ENCODE data around the gene CD2. TPM values are rescaled to one million over a fixed set of nuclear protein-coding genes. Genes with fewer than 3 reads are reported as not detected.

The CD2 gene
- total and polyA plus RNA-seq, 2 of the 8 experiments (the other 6 are each of a cell fraction or from before 2014, with no cell fraction given): not detected

DNA sequence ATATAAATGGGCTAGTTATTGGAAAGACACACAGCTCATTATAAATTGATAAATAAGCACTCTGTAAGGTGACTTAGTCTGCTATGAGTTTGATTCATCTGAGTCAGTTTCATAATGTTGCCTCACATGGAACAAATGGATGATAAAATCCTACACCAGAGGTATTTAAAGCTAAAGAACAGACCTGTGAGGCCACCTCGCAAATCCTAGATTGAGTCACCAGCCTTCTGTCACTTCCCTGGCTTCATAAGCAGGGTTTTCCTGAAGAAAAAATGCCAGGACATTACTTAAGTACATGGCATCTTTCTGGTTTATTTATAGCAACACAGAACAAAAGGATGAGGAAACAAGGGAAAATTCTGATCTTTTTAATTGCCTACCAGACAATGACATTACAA lies 18.4 kb downstream of the CD2 start (continued):
- TF ChIP-seq, protein P1, sequence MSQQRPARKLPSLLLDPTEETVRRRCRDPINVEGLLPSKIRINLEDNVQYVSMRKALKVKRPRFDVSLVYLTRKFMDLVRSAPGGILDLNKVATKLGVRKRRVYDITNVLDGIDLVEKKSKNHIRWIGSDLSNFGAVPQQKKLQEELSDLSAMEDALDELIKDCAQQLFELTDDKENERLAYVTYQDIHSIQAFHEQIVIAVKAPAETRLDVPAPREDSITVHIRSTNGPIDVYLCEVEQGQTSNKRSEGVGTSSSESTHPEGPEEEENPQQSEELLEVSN (IDR thresholded peaks at IDR 0.05): no peak
- TF ChIP-seq RAD21 (IDR thresholded peaks at IDR 0.05 in 1 of 2, conservative IDR thresholded peaks at IDR 0.05 in 1 of 2; ENCODE audit: low read depth in 2 of 2, low read length in 2 of 2) (no peak), TAF7 (optimal IDR thresholded peaks at IDR 0.05; ENCODE audit: borderline replicate concordance, low read depth, low read length) (no peak), TBP (IDR thresholded peaks at IDR 0.05; ENCODE audit: low read depth, low read length) (no peak), RNF2 (IDR thresholded peaks at IDR 0.05; ENCODE audit: borderline replicate concordance, low read depth, low read length, missing control alignments, poor library complexity, severe bottlenecking) (no peak), RFX5 (IDR thresholded peaks at IDR 0.05; ENCODE audit: borderline replicate concordance, low read depth, low read length) (no peak), ASH2L (IDR thresholded peaks at IDR 0.05; ENCODE audit: low read length) (no peak)

All from H1 (cell line).